ENCODE measurements around the gene NUDT22.

NUDT22 gene

GRCh38 chr11:64186492-64187165 is 39.4 kb upstream of the NUDT22 start:
- Histone ChIP-seq H3K79me2 (ENCODE audit: insufficient read depth, low read length) (no peaks in the 10 kb centered on the region; the same call in none of the 2 replicates), H4K20me1 (ENCODE audit: insufficient read depth, low read length) (no peaks in the 10 kb centered on the region), H3K9me2 (ENCODE audit: low read depth, low read length) (no peaks in the 10 kb centered on the region), H3K4me1 (ENCODE audit: insufficient read depth, low read length, severe bottlenecking) (peaks cover 35% of the 10 kb centered on the region), H3F3A (ENCODE audit: insufficient read depth, low read length) (no peaks in the 10 kb centered on the region), H3K4me2 (ENCODE audit: low read length) (no peak overlapping the region), H3K9ac (ENCODE audit: low read length) (no peak overlapping the region), H3K27ac (ENCODE audit: low read depth, low read length, poor library complexity, severe bottlenecking) (no peak overlapping the region), H3K27me3 (ENCODE audit: insufficient read depth, low read length) (no peaks in the 10 kb centered on the region), H3K36me3 (ENCODE audit: insufficient read depth, low read length) (peaks cover 26% of the 10 kb centered on the region), H3K9me3 (ENCODE audit: low read length) (no peaks in the 10 kb centered on the region), H2AFZ (ENCODE audit: low read length) (no peak overlapping the region), H3K4me3 (ENCODE audit: low read depth, low read length, poor library complexity, severe bottlenecking) (no peak overlapping the region)
- TF ChIP-seq CTCF (IDR thresholded peaks at IDR 0.05; ENCODE audit: low read length) (no peak), EZH2 (IDR thresholded peaks at IDR 0.05; ENCODE audit: borderline replicate concordance, low read length) (no peak)

GRCh38 chr11:64192434-64192833 is 33.6 kb upstream of the NUDT22 start:
- H3K4me1 ChIP-seq (ENCODE audit: insufficient read depth, low read length, severe bottlenecking), result no peaks in the 10 kb centered on the region
- H3K79me2 ChIP-seq (ENCODE audit: insufficient read depth, low read length), result peaks cover 13% of the 10 kb centered on the region
- H3K4me3 ChIP-seq (ENCODE audit: low read depth, low read length, poor library complexity, severe bottlenecking), result no peak overlapping the region
- no peaks in the 10 kb centered on the region; the same call in 1 of the 2 replicates for H3F3A ChIP-seq (ENCODE audit: insufficient read depth, low read length)
- H3K27me3 ChIP-seq (ENCODE audit: insufficient read depth, low read length), result no peaks in the 10 kb centered on the region
- H3K9ac ChIP-seq (ENCODE audit: low read length), result no peak overlapping the region
- H3K36me3 ChIP-seq (ENCODE audit: insufficient read depth, low read length), result peaks cover 79% of the 10 kb centered on the region
- no peaks in the 10 kb centered on the region for H3K9me3 ChIP-seq (ENCODE audit: low read length)
- H2AFZ ChIP-seq (ENCODE audit: low read length), result no peak overlapping the region
- H3K4me2 ChIP-seq (ENCODE audit: low read length), result no peak overlapping the region
- H3K9me2 ChIP-seq (ENCODE audit: low read depth, low read length), result no peaks in the 10 kb centered on the region
- H4K20me1 ChIP-seq (ENCODE audit: insufficient read depth, low read length), result no peaks in the 10 kb centered on the region
- no peak overlapping the region for H3K27ac ChIP-seq (ENCODE audit: low read depth, low read length, poor library complexity, severe bottlenecking)
- no peak for TF ChIP-seq EZH2 (IDR thresholded peaks at IDR 0.05; ENCODE audit: borderline replicate concordance, low read length)
- TF ChIP-seq CTCF (IDR thresholded peaks at IDR 0.05; ENCODE audit: low read length), result no peak

GRCh38 chr11:64196626-64197025 is 29.4 kb upstream of the NUDT22 start:
- H3K27me3 ChIP-seq (ENCODE audit: insufficient read depth, low read length), result no peaks in the 10 kb centered on the region
- no peaks in the 10 kb centered on the region for H3K4me1 ChIP-seq (ENCODE audit: insufficient read depth, low read length, severe bottlenecking)
- no peak overlapping the region for H3K9ac ChIP-seq (ENCODE audit: low read length)
- H3K9me2 ChIP-seq (ENCODE audit: low read depth, low read length), result no peaks in the 10 kb centered on the region
- H3K79me2 ChIP-seq (ENCODE audit: insufficient read depth, low read length), result peaks cover 13% of the 10 kb centered on the region; the same call in 1 of the 2 replicates
- no peak for TF ChIP-seq EZH2 (IDR thresholded peaks at IDR 0.05; ENCODE audit: borderline replicate concordance, low read length)
- no peak for TF ChIP-seq CTCF (IDR thresholded peaks at IDR 0.05; ENCODE audit: low read length)
- H3K4me3 ChIP-seq (ENCODE audit: low read depth, low read length, poor library complexity, severe bottlenecking), result no peak overlapping the region
- H2AFZ ChIP-seq (ENCODE audit: low read length), result no peak overlapping the region
- H3K36me3 ChIP-seq (ENCODE audit: insufficient read depth, low read length), result peaks cover 94% of the 10 kb centered on the region
- no peak overlapping the region for H3K27ac ChIP-seq (ENCODE audit: low read depth, low read length, poor library complexity, severe bottlenecking)
- H3K9me3 ChIP-seq (ENCODE audit: low read length), result no peaks in the 10 kb centered on the region
- H4K20me1 ChIP-seq (ENCODE audit: insufficient read depth, low read length), result no peaks in the 10 kb centered on the region
- H3K4me2 ChIP-seq (ENCODE audit: low read length), result no peak overlapping the region
- H3F3A ChIP-seq (ENCODE audit: insufficient read depth, low read length), result no peaks in the 10 kb centered on the region; the same call in 1 of the 2 replicates

Measured in OCI-LY1 (cell line).